Measurements from ENCODE around the gene TTLL3. TPM values are rescaled to one million over a fixed set of nuclear protein-coding genes. Genes with fewer than 3 reads are reported as not detected.

The TTLL3 gene
- total RNA-seq, 3 donors from 2014 or later (not counting 1 experiment from before 2014, with no cell fraction given) = 133 to 137 (median 136) TPM

GRCh38 chr3:9779075-9779593 is 30.9 kb upstream of the TTLL3 start:
- DNase-seq = no peak
- H3K9me3 ChIP-seq (ENCODE audit: control insufficient read depth, insufficient read depth, low read length) = no peaks in the 10 kb centered on the region
- H3K4me3 ChIP-seq (ENCODE audit: low read length) = no peak overlapping the region
- H3K27ac ChIP-seq (ENCODE audit: low read length) = peak overlapping the region; percentile 92
- TF ChIP-seq CTCF (IDR thresholded peaks at IDR 0.05) = no peak
- peaks cover 50 to 57% of the 10 kb centered on the region in 2 donors for H3K4me1 Mint-ChIP-seq
- no peaks in the 10 kb centered on the region for H3K27me3 Mint-ChIP-seq (ENCODE audit: low read depth in 2 of 2)
- intact Hi-C loops (cut with micrococcal nuclease) = no loop called here
- peaks cover 17% of the 10 kb centered on the region for H3K36me3 ChIP-seq (ENCODE audit: control insufficient read depth, insufficient read depth, low read length)
- H3K27ac Mint-ChIP-seq = peak overlapping the region; percentile 94 to 99
- no peaks in the 10 kb centered on the region for H3K9me3 Mint-ChIP-seq
- H3K4me1 ChIP-seq (ENCODE audit: control insufficient read depth, insufficient read depth, low read length) = peaks cover 49% of the 10 kb centered on the region
- ATAC-seq = no peak
- H3K4me3 Mint-ChIP-seq = peak overlapping the region; percentile 80
- WGBS (ENCODE audit: insufficient coverage) = 22% methylated on average over 2 of the region's 6 CpGs
- H3K36me3 Mint-ChIP-seq = no peaks in the 10 kb centered on the region
- no peaks in the 10 kb centered on the region for H3K27me3 ChIP-seq (ENCODE audit: control insufficient read depth, insufficient read depth, low read length)

GRCh38 chr3:9779721-9780457 is 30.2 kb upstream of the TTLL3 start:
- H3K9me3 Mint-ChIP-seq = no peaks in the 10 kb centered on the region
- Histone ChIP-seq H3K27me3 (ENCODE audit: control insufficient read depth, insufficient read depth, low read length) (no peaks in the 10 kb centered on the region), H3K27ac (ENCODE audit: low read length) (peak overlapping the region; percentile 92), H3K9me3 (ENCODE audit: control insufficient read depth, insufficient read depth, low read length) (no peaks in the 10 kb centered on the region), H3K4me1 (ENCODE audit: control insufficient read depth, insufficient read depth, low read length) (peaks cover 49% of the 10 kb centered on the region), H3K4me3 (ENCODE audit: low read length) (no peak overlapping the region), H3K36me3 (ENCODE audit: control insufficient read depth, insufficient read depth, low read length) (peaks cover 21% of the 10 kb centered on the region)
- H3K27ac Mint-ChIP-seq = peak overlapping the region; percentile 94 to 99
- H3K27me3 Mint-ChIP-seq (ENCODE audit: low read depth in 2 of 2) = no peaks in the 10 kb centered on the region
- H3K4me3 Mint-ChIP-seq = peak overlapping the region; percentile 80
- peaks cover 50 to 57% of the 10 kb centered on the region in 2 donors for H3K4me1 Mint-ChIP-seq
- ATAC-seq (peak; percentile 79 to 89 (median 83)), DNase-seq (peak; percentile 49 to 52)
- WGBS (ENCODE audit: insufficient coverage) = 15% methylated on average over 8 of the region's 8 CpGs
- intact Hi-C loops (cut with micrococcal nuclease) = no loop called here
- TF ChIP-seq CTCF (IDR thresholded peaks at IDR 0.05) = no peak
- H3K36me3 Mint-ChIP-seq = no peaks in the 10 kb centered on the region

- TF ChIP-seq CTCF (IDR thresholded peaks at IDR 0.05) = no peak
- Histone ChIP-seq H3K27me3 (ENCODE audit: control insufficient read depth, insufficient read depth, low read length) (no peaks in the 10 kb centered on the region), H3K9me3 (ENCODE audit: control insufficient read depth, insufficient read depth, low read length) (no peaks in the 10 kb centered on the region), H3K4me3 (ENCODE audit: low read length) (no peak overlapping the region), H3K4me1 (ENCODE audit: control insufficient read depth, insufficient read depth, low read length) (peaks cover 49% of the 10 kb centered on the region), H3K27ac (ENCODE audit: low read length) (peak overlapping the region; percentile 92), H3K36me3 (ENCODE audit: control insufficient read depth, insufficient read depth, low read length) (peaks cover 27% of the 10 kb centered on the region)
- Mint-ChIP-seq H3K4me3 (peak overlapping the region; percentile 80), H3K9me3 (no peaks in the 10 kb centered on the region), H3K27me3 (ENCODE audit: low read depth in 2 of 2) (no peaks in the 10 kb centered on the region), H3K27ac (peak overlapping the region; percentile 94 to 99), H3K36me3 (peaks cover 4% of the 10 kb centered on the region), H3K4me1 (peaks cover 52 to 57% of the 10 kb centered on the region in 2 donors)
- intact Hi-C loops (cut with micrococcal nuclease) = no loop called here
- 36% methylated on average over 10 of the region's 10 CpGs for WGBS (ENCODE audit: insufficient coverage)
- ATAC-seq (peak in 1 of 3 donors; percentile 17), DNase-seq (no peak)
Measured at GRCh38 chr3:9780458-9780812, 29.6 kb upstream of the TTLL3 start.
